ENCODE results near the gene SEMA5A. TPM values are rescaled to one million over a fixed set of nuclear protein-coding genes. Genes with fewer than 3 reads are reported as not detected.

The SEMA5A gene
- total RNA-seq, 1 donor from 2014 or later: 43.2 TPM

- intact Hi-C loops (cut with micrococcal nuclease): no loop called here
These were observed 91.8 kb downstream of the SEMA5A start for GRCh38 chr5:9454012-9454481.

GRCh38 chr5:9453480-9454011 is 92.3 kb downstream of the SEMA5A start:
- DNase-seq: no peak
- H3K36me3 ChIP-seq: no peaks in the 10 kb centered on the region
- no peaks in the 10 kb centered on the region for H3K27me3 ChIP-seq (ENCODE audit: low read depth)
- peaks cover 40% of the 10 kb centered on the region for H3K4me1 ChIP-seq
- TF ChIP-seq, protein P1, sequence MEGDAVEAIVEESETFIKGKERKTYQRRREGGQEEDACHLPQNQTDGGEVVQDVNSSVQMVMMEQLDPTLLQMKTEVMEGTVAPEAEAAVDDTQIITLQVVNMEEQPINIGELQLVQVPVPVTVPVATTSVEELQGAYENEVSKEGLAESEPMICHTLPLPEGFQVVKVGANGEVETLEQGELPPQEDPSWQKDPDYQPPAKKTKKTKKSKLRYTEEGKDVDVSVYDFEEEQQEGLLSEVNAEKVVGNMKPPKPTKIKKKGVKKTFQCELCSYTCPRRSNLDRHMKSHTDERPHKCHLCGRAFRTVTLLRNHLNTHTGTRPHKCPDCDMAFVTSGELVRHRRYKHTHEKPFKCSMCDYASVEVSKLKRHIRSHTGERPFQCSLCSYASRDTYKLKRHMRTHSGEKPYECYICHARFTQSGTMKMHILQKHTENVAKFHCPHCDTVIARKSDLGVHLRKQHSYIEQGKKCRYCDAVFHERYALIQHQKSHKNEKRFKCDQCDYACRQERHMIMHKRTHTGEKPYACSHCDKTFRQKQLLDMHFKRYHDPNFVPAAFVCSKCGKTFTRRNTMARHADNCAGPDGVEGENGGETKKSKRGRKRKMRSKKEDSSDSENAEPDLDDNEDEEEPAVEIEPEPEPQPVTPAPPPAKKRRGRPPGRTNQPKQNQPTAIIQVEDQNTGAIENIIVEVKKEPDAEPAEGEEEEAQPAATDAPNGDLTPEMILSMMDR (IDR thresholded peaks at IDR 0.05; ENCODE audit: borderline replicate concordance): no peak
- intact Hi-C loops (cut with micrococcal nuclease): no loop called here
- no peak overlapping the region for H3K27ac ChIP-seq (replicated peaks)
- H3K9me3 ChIP-seq (replicated peaks): peaks cover 12% of the 10 kb centered on the region
- H3K4me3 ChIP-seq: no peak overlapping the region

More at GRCh38 chr5:9454012-9454481, 91.8 kb downstream of the SEMA5A start:
- Histone ChIP-seq H3K9me3 (replicated peaks) (peaks cover 12% of the 10 kb centered on the region), H3K36me3 (no peaks in the 10 kb centered on the region), H3K4me1 (peaks cover 40% of the 10 kb centered on the region), H3K27me3 (ENCODE audit: low read depth) (no peaks in the 10 kb centered on the region), H3K4me3 (no peak overlapping the region), H3K27ac (replicated peaks) (no peak overlapping the region)
- no peak for DNase-seq
- TF ChIP-seq, protein P1 (IDR thresholded peaks at IDR 0.05; ENCODE audit: borderline replicate concordance): no peak

DNA sequence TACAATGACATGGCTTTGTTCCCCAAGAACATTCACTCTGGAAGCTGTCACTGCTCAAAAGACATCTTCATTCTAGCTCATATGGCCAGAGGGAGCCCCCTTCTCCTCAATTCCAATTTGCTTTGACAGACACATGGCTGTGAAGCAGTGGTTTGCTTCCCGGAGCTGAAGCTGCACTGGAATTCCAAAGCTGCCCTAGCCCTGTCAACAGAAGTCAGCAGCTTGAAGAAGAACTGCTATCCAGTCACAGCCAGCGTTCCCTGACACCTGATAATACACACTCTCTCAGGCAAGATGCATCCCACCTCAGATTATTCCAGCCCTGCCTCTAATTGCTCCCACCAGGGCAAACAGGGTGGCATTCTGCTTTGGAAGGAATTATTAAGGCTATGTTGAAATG is 93.7 kb downstream of the SEMA5A start:
- no peak overlapping the region for H3K4me3 ChIP-seq
- intact Hi-C loops (cut with micrococcal nuclease): no loop called here
- peaks cover 12% of the 10 kb centered on the region for H3K9me3 ChIP-seq (replicated peaks)
- no peaks in the 10 kb centered on the region for H3K36me3 ChIP-seq
- no peak for DNase-seq
- H3K27me3 ChIP-seq (ENCODE audit: low read depth): no peaks in the 10 kb centered on the region
- TF ChIP-seq, protein P1 (IDR thresholded peaks at IDR 0.05; ENCODE audit: borderline replicate concordance): no peak
- peak overlapping the region; percentile 72 for H3K27ac ChIP-seq (replicated peaks)
- H3K4me1 ChIP-seq: peaks cover 40% of the 10 kb centered on the region

- H3K36me3 ChIP-seq: no peaks in the 10 kb centered on the region
- intact Hi-C loops (cut with micrococcal nuclease): no loop called here
- H3K4me3 ChIP-seq: no peak overlapping the region
- peaks cover 38% of the 10 kb centered on the region for H3K4me1 ChIP-seq
- no peak for DNase-seq
- H3K27ac ChIP-seq (replicated peaks): no peak overlapping the region
- H3K9me3 ChIP-seq (replicated peaks): peaks cover 12% of the 10 kb centered on the region
- TF ChIP-seq, protein P1 (IDR thresholded peaks at IDR 0.05; ENCODE audit: borderline replicate concordance): no peak
- H3K27me3 ChIP-seq (ENCODE audit: low read depth): no peaks in the 10 kb centered on the region
These were observed 94.8 kb downstream of the SEMA5A start for GRCh38 chr5:9451037-9451436.

DNA sequence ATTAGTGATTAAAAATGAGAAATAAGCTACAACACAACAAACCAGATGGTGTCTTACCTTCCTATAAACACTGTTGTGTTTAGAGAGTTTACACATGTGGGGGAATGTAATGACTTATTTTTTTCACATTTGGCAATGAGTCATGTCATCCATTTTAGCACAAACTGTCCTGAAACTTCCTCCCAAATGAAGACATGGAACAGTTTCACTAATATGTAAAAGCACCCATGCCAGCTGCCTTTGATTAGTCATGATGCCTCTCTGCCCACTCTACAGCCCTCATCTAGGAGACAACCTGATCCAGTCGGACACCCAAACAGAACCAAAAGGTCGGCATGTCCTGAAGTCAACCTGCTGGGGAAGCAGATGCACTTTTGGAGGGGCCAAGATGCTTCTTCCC is 98.2 kb downstream of the SEMA5A start:
- no peak overlapping the region for H3K4me3 ChIP-seq
- intact Hi-C loops (cut with micrococcal nuclease): no loop called here
- no peaks in the 10 kb centered on the region for H3K36me3 ChIP-seq
- no peak overlapping the region for H3K27ac ChIP-seq (replicated peaks)
- TF ChIP-seq, protein P1 (IDR thresholded peaks at IDR 0.05; ENCODE audit: borderline replicate concordance): no peak
- no peak for DNase-seq
- H3K27me3 ChIP-seq (ENCODE audit: low read depth): no peaks in the 10 kb centered on the region
- peaks cover 9% of the 10 kb centered on the region for H3K9me3 ChIP-seq (replicated peaks)
- peaks cover 32% of the 10 kb centered on the region for H3K4me1 ChIP-seq
